GM15510 (cell line): ENCODE measurements around the gene RNF112.

Experiments used
- POLR2A ChIP-seq: IDR thresholded peaks from 3 replicates; pipeline ENCODE4 v1.6.1; 2011; ENCODE audit warnings: borderline replicate concordance; ENCODE audit not compliant: insufficient read length; ENCODE audit errors: extremely low read depth

The RNF112 gene

GRCh38 chr17:19412510-19412909 is 1.5 kb downstream of the RNF112 start:
- no peak for TF ChIP-seq POLR2A

- TF ChIP-seq POLR2A, result no peak
Measured at GRCh38 chr17:19412984-19413383, 2.0 kb downstream of the RNF112 start.

- no peak for TF ChIP-seq POLR2A
Measured at GRCh38 chr17:19413761-19414160, 2.7 kb downstream of the RNF112 start.

GRCh38 chr17:19414396-19415280 is 3.6 kb downstream of the RNF112 start:
- no peak for TF ChIP-seq POLR2A

GRCh38 chr17:19415311-19415710 is 4.3 kb downstream of the RNF112 start:
- no peak for TF ChIP-seq POLR2A

GRCh38 chr17:19415806-19416775 is 5.1 kb downstream of the RNF112 start:
- TF ChIP-seq POLR2A, result no peak

GRCh38 chr17:19417611-19418010 is 6.6 kb downstream of the RNF112 start:
- no peak for TF ChIP-seq POLR2A

GRCh38 chr17:19418251-19418992 is 7.4 kb downstream of the RNF112 start:
- no peak for TF ChIP-seq POLR2A

GRCh38 chr17:19421219-19421618 is 10.2 kb downstream of the RNF112 start:
- no peak for TF ChIP-seq POLR2A

GRCh38 chr17:19421926-19422325 is 10.9 kb downstream of the RNF112 start:
- no peak for TF ChIP-seq POLR2A

- TF ChIP-seq POLR2A, result no peak
Measured at GRCh38 chr17:19424934-19425868, 14.2 kb downstream of the RNF112 start.

GRCh38 chr17:19426631-19427030 is 15.6 kb downstream of the RNF112 start:
- TF ChIP-seq POLR2A, result no peak

GRCh38 chr17:19431691-19432090 is 20.7 kb downstream of the RNF112 start:
- no peak for TF ChIP-seq POLR2A
